ENCODE measurements around the gene HOXC11. TPM values are rescaled to one million over a fixed set of nuclear protein-coding genes. Genes with fewer than 3 reads are reported as not detected.

HOXC11 gene
- total RNA-seq, 1 donor from 2014 or later: not detected

GRCh38 chr12:54022960-54023884 lies 50.3 kb downstream of the HOXC11 start:
- no peak for TF ChIP-seq CTCF (IDR thresholded peaks at IDR 0.05)
- Mint-ChIP-seq H3K27me3 (ENCODE audit: unreplicated experiment) (peaks cover 89% of the 10 kb centered on the region), H3K4me3 (ENCODE audit: unreplicated experiment) (no peak overlapping the region)

GRCh38 chr12:54024127-54024526 lies 51.2 kb downstream of the HOXC11 start:
- peaks cover 9% of the 10 kb centered on the region for H3K4me1 Mint-ChIP-seq (ENCODE audit: unreplicated experiment)
- DNase-seq (ENCODE audit: extremely low spot score, unreplicated experiment): no peak
- H3K27ac Mint-ChIP-seq (ENCODE audit: unreplicated experiment): no peak overlapping the region
- TF ChIP-seq CTCF (IDR thresholded peaks at IDR 0.05): no peak
- peaks cover 91% of the 10 kb centered on the region for H3K27me3 Mint-ChIP-seq (ENCODE audit: unreplicated experiment)
- H3K4me3 Mint-ChIP-seq (ENCODE audit: unreplicated experiment): no peak overlapping the region
- no peaks in the 10 kb centered on the region for H3K36me3 Mint-ChIP-seq (ENCODE audit: unreplicated experiment)
- H3K9me3 Mint-ChIP-seq (ENCODE audit: unreplicated experiment): no peaks in the 10 kb centered on the region

More at GRCh38 chr12:54022960-54023884, 50.3 kb downstream of the HOXC11 start:
- H3K36me3 Mint-ChIP-seq (ENCODE audit: unreplicated experiment): no peaks in the 10 kb centered on the region
- H3K4me1 Mint-ChIP-seq (ENCODE audit: unreplicated experiment): peaks cover 12% of the 10 kb centered on the region
- no peak for DNase-seq (ENCODE audit: extremely low spot score, unreplicated experiment)
- H3K27ac Mint-ChIP-seq (ENCODE audit: unreplicated experiment): no peak overlapping the region
- H3K9me3 Mint-ChIP-seq (ENCODE audit: unreplicated experiment): no peaks in the 10 kb centered on the region

- no peaks in the 10 kb centered on the region for H3K36me3 Mint-ChIP-seq (ENCODE audit: unreplicated experiment)
- H3K4me1 Mint-ChIP-seq (ENCODE audit: unreplicated experiment): peaks cover 8% of the 10 kb centered on the region
- H3K9me3 Mint-ChIP-seq (ENCODE audit: unreplicated experiment): no peaks in the 10 kb centered on the region
- no peak for DNase-seq (ENCODE audit: extremely low spot score, unreplicated experiment)
- TF ChIP-seq CTCF (IDR thresholded peaks at IDR 0.05): no peak
- no peak overlapping the region for H3K4me3 Mint-ChIP-seq (ENCODE audit: unreplicated experiment)
- no peak overlapping the region for H3K27ac Mint-ChIP-seq (ENCODE audit: unreplicated experiment)
- H3K27me3 Mint-ChIP-seq (ENCODE audit: unreplicated experiment): peaks cover 90% of the 10 kb centered on the region
These were observed 51.8 kb downstream of the HOXC11 start for GRCh38 chr12:54024581-54025305.

GRCh38 chr12:54025499-54026405 lies 52.8 kb downstream of the HOXC11 start:
- Mint-ChIP-seq H3K27me3 (ENCODE audit: unreplicated experiment) (peaks cover 87% of the 10 kb centered on the region), H3K36me3 (ENCODE audit: unreplicated experiment) (no peaks in the 10 kb centered on the region), H3K4me3 (ENCODE audit: unreplicated experiment) (no peak overlapping the region)

More at GRCh38 chr12:54025499-54026405, 52.8 kb downstream of the HOXC11 start:
- peaks cover 12% of the 10 kb centered on the region for H3K4me1 Mint-ChIP-seq (ENCODE audit: unreplicated experiment)
- DNase-seq (ENCODE audit: extremely low spot score, unreplicated experiment): no peak
- no peak overlapping the region for H3K27ac Mint-ChIP-seq (ENCODE audit: unreplicated experiment)
- no peak for TF ChIP-seq CTCF (IDR thresholded peaks at IDR 0.05)
- no peaks in the 10 kb centered on the region for H3K9me3 Mint-ChIP-seq (ENCODE audit: unreplicated experiment)
